H1 (cell line): ENCODE measurements around the gene CEBPE. TPM values are rescaled to one million over a fixed set of nuclear protein-coding genes. Genes with fewer than 3 reads are reported as not detected.

ENCODE experiments used
- KDM5A ChIP-seq: fragments of 200-600 bp; IDR thresholded peaks from 2 replicates; pipeline ENCODE4 v1.7.1; 2012; ENCODE audit warnings: mild to moderate bottlenecking, low read length, inconsistent platforms, mixed read lengths
- polyA plus RNA-seq, 7 experiments: library from polyadenylated mRNA; depleted of rRNA in 3 of 7; stranded (reverse) in 5 of 7; unstranded in 2 of 7; fragments of >200 nt in 5 of 7; fragments of 200-250 nt in 2 of 7; gene quantifications; 1 replicate in 5 of 7; 2 replicates in 1 of 7; 4 replicates in 1 of 7; pipeline versions ENCODE4 v1.2.1 to v1.2.3, GENCODE V29; 2011 to 2013; ENCODE audit warnings: missing spikeins in 2 of 7, mixed read lengths in 2 of 7
- total RNA-seq: library from RNA; stranded (reverse); fragmentation: NEBNext Ultra II Directional; extraction: Animal tissue kit (Norgen Biotek cat#: 25700); gene quantifications from 2 replicates; pipeline ENCODE4 v1.2.1, GENCODE V29; 2021
- TF ChIP-seq, protein P1 (sequence below): IDR thresholded peaks from 2 replicates; pipeline ENCODE4 v1.6.1; 2012; ENCODE audit warnings: inconsistent platforms

Gene CEBPE
- total and polyA plus RNA-seq, 2 of the 8 experiments (the other 6 are each of a cell fraction or from before 2014, with no cell fraction given) = 0.05 TPM; not detected in 1

DNA sequence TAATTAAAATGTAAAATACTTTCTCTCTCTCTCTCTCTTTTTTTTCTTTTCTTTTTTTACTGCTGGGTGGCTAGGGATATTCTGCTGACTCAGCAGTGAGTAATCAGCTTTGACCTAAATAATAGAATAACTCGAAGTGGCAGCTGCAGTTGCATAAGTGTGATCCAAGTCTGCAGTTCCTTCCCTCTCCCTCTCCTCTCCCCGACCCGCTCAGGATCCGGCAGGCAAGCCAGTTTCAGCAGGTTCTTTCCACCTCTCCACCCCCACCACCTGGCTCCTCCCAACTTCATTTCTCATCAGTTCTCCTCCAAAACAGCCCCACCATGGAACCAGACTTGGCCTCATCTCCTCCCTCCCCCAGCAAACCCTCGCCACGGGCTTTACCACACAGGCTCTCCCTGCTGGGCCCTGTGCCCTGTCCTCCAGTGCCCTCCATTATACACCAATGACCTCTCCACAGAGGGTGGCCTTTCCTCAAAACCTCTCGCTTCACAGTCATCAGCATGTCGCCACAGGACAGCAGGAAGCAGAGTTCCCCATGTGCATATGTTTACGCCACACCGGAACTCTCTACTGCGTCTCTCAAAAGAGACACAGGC lies 42.0 kb upstream of the CEBPE start (continued):
- TF ChIP-seq, protein P1, sequence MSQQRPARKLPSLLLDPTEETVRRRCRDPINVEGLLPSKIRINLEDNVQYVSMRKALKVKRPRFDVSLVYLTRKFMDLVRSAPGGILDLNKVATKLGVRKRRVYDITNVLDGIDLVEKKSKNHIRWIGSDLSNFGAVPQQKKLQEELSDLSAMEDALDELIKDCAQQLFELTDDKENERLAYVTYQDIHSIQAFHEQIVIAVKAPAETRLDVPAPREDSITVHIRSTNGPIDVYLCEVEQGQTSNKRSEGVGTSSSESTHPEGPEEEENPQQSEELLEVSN = peak; percentile 54
- no peak for TF ChIP-seq KDM5A
